DND-41 (cell line): ENCODE results near the gene DUSP8.

Experiments
- ATAC-seq: fragments of 200-7000 bp; cut with Tn5 transposase; 3 replicates; pipeline ENCODE4 v1.9.1; 2021; ENCODE audit warnings: low read depth; ENCODE audit not compliant: insufficient read depth
- DNase-seq: peaks from one replicate; pipeline ENCODE4 v3.0.0-alpha.2; 2020
- H2AFZ ChIP-seq: 2 replicates; pipeline ENCODE4 v1.6.0; 2012; ENCODE audit warnings: low read depth, low read length
- H3K27ac ChIP-seq: 2 replicates; pipeline ENCODE4 v1.5.1; 2012; ENCODE audit warnings: low read length, inconsistent platforms
- H3K27me3 ChIP-seq: fragments of 200-600 bp; sonication (generic); 2 replicates; pipeline ENCODE4 v1.6.0; 2012; ENCODE audit warnings: low read length, mild to moderate bottlenecking, inconsistent platforms; ENCODE audit not compliant: insufficient read depth, poor library complexity
- H3K36me3 ChIP-seq: 2 replicates; pipeline ENCODE4 v1.5.1; 2012; ENCODE audit warnings: low read length, inconsistent platforms; ENCODE audit not compliant: insufficient read depth
- H3K4me1 ChIP-seq: 2 replicates; pipeline ENCODE4 v1.5.1; 2012; ENCODE audit warnings: mild to moderate bottlenecking, low read length; ENCODE audit not compliant: insufficient read depth
- H3K4me2 ChIP-seq: 2 replicates; pipeline ENCODE4 v1.6.0; 2012; ENCODE audit warnings: mild to moderate bottlenecking, moderate library complexity, low read length, inconsistent platforms; ENCODE audit not compliant: insufficient read depth
- H3K4me3 ChIP-seq, 2 experiments: fragments of 200-600 bp in 1 of 2; shearing (Covaris generic) in 1 of 2; 2 replicates each; pipeline ENCODE4 v1.5.1; 2012 to 2016; ENCODE audit warnings: inconsistent platforms in 2 of 2, low read length in 2 of 2, mild to moderate bottlenecking in 2 of 2, low read depth in 1 of 2, moderate library complexity in 1 of 2
- H3K79me2 ChIP-seq: 2 replicates; pipeline ENCODE4 v1.6.0; 2012; ENCODE audit warnings: low read length, inconsistent platforms; ENCODE audit not compliant: insufficient read depth
- H3K9ac ChIP-seq: 2 replicates; pipeline ENCODE4 v1.6.0; 2012; ENCODE audit warnings: low read depth, mild to moderate bottlenecking, inconsistent platforms, low read length, moderate library complexity
- H3K9me3 ChIP-seq: 2 replicates; pipeline ENCODE4 v1.5.1; 2012; ENCODE audit warnings: low read length, moderate library complexity, mild to moderate bottlenecking, inconsistent platforms; ENCODE audit not compliant: insufficient read depth, severe bottlenecking
- H4K20me1 ChIP-seq: 2 replicates; pipeline ENCODE4 v1.6.0; 2012; ENCODE audit warnings: low read length; ENCODE audit not compliant: insufficient read depth
- EZH2 ChIP-seq: IDR thresholded peaks from 3 replicates; pipeline ENCODE4 v1.6.1; 2012; ENCODE audit warnings: borderline replicate concordance, low read depth, mild to moderate bottlenecking, moderate library complexity, low read length, inconsistent platforms; ENCODE audit not compliant: severe bottlenecking
- TF ChIP-seq, protein P1 (sequence below): IDR thresholded peaks from 2 replicates; pipeline ENCODE4 v1.5.1; 2012; ENCODE audit warnings: borderline replicate concordance, low read length, moderate library complexity, mild to moderate bottlenecking; ENCODE audit not compliant: poor library complexity, severe bottlenecking; ENCODE audit errors: extremely low read depth

Gene DUSP8

DNA sequence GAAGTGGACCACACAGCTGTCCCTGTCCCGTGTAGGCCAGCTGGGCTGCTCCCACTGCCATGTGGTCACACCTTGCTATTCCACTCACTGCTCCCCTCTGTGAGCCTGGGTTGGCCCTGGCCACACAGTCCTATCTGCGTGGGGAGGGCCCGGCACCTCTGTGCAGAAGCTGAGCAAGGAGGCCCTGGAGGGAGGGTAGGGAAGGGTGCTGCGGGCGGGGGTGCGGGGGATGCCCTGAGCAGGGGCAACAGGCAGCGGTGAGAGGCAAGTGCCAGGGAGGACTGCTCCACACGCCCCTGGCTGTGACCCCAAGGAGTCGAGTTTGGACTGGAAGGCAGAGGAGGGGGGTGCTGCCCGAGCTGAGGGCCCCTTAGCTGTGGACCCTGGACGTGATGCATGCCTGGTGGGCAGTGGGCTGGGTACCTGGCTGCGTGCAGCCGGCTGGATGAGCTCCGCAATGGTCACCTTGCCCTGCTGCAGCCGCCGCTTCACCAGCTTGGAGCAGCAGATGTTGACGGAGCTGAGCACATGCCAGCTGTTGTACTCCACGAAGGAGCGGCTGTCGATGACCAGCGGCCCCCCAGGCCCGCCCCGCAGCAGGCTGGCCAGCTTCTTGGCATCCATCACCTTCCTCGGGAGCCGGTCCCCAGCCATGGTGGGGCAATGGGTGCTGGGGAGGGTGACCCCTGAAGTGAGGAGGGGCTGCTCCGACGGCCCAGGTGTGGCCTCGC, 6.7 kb downstream of the DUSP8 start:
- Histone ChIP-seq H3K79me2 (no peaks in the 10 kb centered on the region), H3K36me3 (no peaks in the 10 kb centered on the region), H3K27me3 (peaks cover 5% of the 10 kb centered on the region), H4K20me1 (peaks cover 17% of the 10 kb centered on the region), H3K9ac (no peak overlapping the region), H2AFZ (no peak overlapping the region), H3K4me1 (no peaks in the 10 kb centered on the region), H3K9me3 (no peaks in the 10 kb centered on the region), H3K4me2 (no peak overlapping the region), H3K27ac (no peak overlapping the region), H3K4me3 (no peak overlapping the region)
- no peak for ATAC-seq
- TF ChIP-seq, protein P1, sequence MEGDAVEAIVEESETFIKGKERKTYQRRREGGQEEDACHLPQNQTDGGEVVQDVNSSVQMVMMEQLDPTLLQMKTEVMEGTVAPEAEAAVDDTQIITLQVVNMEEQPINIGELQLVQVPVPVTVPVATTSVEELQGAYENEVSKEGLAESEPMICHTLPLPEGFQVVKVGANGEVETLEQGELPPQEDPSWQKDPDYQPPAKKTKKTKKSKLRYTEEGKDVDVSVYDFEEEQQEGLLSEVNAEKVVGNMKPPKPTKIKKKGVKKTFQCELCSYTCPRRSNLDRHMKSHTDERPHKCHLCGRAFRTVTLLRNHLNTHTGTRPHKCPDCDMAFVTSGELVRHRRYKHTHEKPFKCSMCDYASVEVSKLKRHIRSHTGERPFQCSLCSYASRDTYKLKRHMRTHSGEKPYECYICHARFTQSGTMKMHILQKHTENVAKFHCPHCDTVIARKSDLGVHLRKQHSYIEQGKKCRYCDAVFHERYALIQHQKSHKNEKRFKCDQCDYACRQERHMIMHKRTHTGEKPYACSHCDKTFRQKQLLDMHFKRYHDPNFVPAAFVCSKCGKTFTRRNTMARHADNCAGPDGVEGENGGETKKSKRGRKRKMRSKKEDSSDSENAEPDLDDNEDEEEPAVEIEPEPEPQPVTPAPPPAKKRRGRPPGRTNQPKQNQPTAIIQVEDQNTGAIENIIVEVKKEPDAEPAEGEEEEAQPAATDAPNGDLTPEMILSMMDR, result no peak
- TF ChIP-seq EZH2, result no peak
- no peak for DNase-seq

DNA sequence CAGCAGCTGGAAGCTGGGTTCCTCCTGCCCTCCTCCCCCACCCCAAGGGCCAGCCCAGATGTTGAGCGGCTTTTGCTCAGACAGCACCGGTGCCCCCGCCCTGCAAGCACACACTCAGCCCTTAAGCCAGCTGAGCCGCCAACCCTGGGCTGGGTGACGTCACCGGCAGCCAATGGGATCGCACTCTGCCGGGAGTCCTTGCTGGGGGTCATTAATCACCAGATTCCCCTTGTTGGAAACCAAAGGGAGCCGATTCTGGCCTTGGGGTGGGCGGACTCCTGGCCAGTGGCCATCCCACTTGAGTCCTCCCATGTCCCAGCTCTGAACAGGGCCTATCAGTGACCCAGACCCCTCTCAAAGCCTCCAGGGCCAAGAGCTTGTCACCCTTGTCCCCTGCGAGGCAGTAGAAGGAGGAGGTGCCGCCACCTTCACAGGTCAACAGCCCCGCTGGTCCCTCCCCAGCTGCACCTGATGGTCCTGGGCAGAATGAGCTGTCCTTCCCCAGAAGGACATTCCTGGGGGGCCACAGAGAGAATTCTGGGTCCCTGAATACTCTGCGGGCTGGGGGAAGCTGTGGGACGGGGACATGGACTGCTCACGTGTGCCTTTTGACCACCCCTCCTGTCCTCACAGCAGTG, 7.4 kb downstream of the DUSP8 start:
- TF ChIP-seq, protein P1, result no peak
- no peak for TF ChIP-seq EZH2

DNA sequence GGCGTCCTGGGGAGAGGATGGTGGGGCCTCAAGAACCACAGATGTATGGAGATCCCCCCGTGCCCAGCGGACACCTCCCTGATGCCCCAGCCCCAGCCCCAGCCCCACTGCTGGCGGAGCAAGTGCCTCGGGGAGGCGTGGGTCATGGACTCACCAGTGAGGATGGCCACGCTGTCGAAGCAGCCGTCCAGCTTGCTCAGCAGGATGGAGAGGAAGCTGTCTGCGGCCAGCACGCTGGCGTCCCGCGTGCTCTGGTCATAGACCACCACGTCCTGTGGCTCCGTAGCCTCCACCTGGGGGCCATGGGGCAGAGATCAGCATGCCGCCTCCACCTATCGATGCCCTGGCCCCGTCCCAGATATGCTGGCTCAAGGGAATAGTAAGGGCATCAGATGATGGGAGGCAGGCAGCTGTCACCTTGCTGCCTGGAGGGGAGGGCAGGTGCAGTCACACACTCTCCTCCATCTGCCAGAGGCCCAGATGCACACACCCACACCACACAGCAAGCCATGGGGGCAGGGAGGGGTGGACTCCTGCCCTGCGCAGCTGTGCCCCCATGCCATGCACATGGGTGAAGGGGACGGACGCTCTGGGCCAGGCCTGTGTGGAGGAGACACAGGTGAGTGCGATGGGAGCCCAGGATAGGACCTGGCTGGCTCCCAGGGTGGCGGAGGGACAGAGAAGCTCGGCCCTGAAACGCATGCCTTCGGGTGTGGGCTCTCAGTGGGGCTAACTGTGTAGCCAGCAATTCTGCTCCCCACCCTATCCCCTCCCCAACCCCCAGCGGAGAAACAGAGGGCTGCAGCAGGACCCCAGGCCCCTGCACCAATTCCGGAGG, 8.2 kb downstream of the DUSP8 start:
- Histone ChIP-seq H3K27me3 (peaks cover 10% of the 10 kb centered on the region), H4K20me1 (peaks cover 20% of the 10 kb centered on the region), H3K9ac (no peak overlapping the region), H3K9me3 (no peaks in the 10 kb centered on the region), H3K79me2 (no peaks in the 10 kb centered on the region), H3K4me3 (no peak overlapping the region), H3K36me3 (no peaks in the 10 kb centered on the region), H3K4me2 (no peak overlapping the region), H2AFZ (no peak overlapping the region), H3K27ac (no peak overlapping the region), H3K4me1 (no peaks in the 10 kb centered on the region)
- TF ChIP-seq, protein P1, result no peak
- DNase-seq, result no peak
- ATAC-seq, result no peak

More for the DNA sequence above, 7.4 kb downstream of the DUSP8 start:
- H3K4me2 ChIP-seq, result no peak overlapping the region
- ATAC-seq, result peak; percentile 51; the same call in 2 of the 3 replicates
- H3K9ac ChIP-seq, result no peak overlapping the region
- no peaks in the 10 kb centered on the region for H3K79me2 ChIP-seq
- peaks cover 8% of the 10 kb centered on the region for H3K27me3 ChIP-seq
- H4K20me1 ChIP-seq, result peaks cover 16% of the 10 kb centered on the region
- no peak overlapping the region for H3K27ac ChIP-seq
- no peak overlapping the region for H3K4me3 ChIP-seq
- H3K9me3 ChIP-seq, result no peaks in the 10 kb centered on the region
- no peaks in the 10 kb centered on the region for H3K36me3 ChIP-seq
- H3K4me1 ChIP-seq, result no peaks in the 10 kb centered on the region
- no peak overlapping the region for H2AFZ ChIP-seq
- DNase-seq, result peak; percentile 14
